Activated naive CD8-positive, alpha-beta T cell treated with anti-CD3 and anti-CD28 coated beads, Interleukin-2, amount 10 ng/mL, durations not matched to agents 7 days and 5 days (primary cell): Measurements from ENCODE around the gene NUP54. TPM values are rescaled to one million over a fixed set of nuclear protein-coding genes. Genes with fewer than 3 reads are reported as not detected.

Experiments used
- ATAC-seq: fragments of 150-1000 bp; cut with Tn5 transposase; one replicate; pipeline ENCODE4 v1.10.0; 2021; ENCODE audit warnings: low read depth, moderate library complexity
- POLR2A ChIA-PET: fragments of 350-600 bp; sonication (Branson Sonifier 250); formaldehyde crosslinking; loops from one replicate; lab custom pipeline; 2021; ENCODE audit warnings: antibody characterized with exemption; lab: Charles Lee
- DNase-seq: peaks from one replicate; pipeline ENCODE4 v3.0.0; 2021
- H3K27ac Mint-ChIP-seq: one replicate; pipeline ENCODE4 v1.8.0; 2022; ENCODE audit warnings: mild to moderate bottlenecking, mixed read lengths
- H3K27me3 Mint-ChIP-seq: one replicate; pipeline ENCODE4 v1.8.0; 2022; ENCODE audit warnings: mild to moderate bottlenecking, moderate library complexity, mixed read lengths
- H3K36me3 Mint-ChIP-seq: one replicate; pipeline ENCODE4 v1.8.0; 2021; ENCODE audit warnings: mild to moderate bottlenecking, mixed read lengths
- H3K4me1 Mint-ChIP-seq: one replicate; pipeline ENCODE4 v1.8.0; 2021; ENCODE audit warnings: mixed read lengths
- H3K4me3 Mint-ChIP-seq: one replicate; pipeline ENCODE4 v1.8.0; 2022; ENCODE audit warnings: mild to moderate bottlenecking, moderate library complexity, mixed read lengths
- H3K9me3 Mint-ChIP-seq: one replicate; pipeline ENCODE4 v1.8.0; 2021; ENCODE audit warnings: mixed read lengths
- total RNA-seq, 2 experiments: library from RNA; stranded (reverse); gene quantifications; one replicate each; pipeline ENCODE4 v1.2.3, GENCODE V29; 2021

NUP54 gene, protein sequence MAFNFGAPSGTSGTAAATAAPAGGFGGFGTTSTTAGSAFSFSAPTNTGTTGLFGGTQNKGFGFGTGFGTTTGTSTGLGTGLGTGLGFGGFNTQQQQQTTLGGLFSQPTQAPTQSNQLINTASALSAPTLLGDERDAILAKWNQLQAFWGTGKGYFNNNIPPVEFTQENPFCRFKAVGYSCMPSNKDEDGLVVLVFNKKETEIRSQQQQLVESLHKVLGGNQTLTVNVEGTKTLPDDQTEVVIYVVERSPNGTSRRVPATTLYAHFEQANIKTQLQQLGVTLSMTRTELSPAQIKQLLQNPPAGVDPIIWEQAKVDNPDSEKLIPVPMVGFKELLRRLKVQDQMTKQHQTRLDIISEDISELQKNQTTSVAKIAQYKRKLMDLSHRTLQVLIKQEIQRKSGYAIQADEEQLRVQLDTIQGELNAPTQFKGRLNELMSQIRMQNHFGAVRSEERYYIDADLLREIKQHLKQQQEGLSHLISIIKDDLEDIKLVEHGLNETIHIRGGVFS
- 10 to 100 TPM; 48.7 to 54.7 TPM for total RNA-seq

DNA sequence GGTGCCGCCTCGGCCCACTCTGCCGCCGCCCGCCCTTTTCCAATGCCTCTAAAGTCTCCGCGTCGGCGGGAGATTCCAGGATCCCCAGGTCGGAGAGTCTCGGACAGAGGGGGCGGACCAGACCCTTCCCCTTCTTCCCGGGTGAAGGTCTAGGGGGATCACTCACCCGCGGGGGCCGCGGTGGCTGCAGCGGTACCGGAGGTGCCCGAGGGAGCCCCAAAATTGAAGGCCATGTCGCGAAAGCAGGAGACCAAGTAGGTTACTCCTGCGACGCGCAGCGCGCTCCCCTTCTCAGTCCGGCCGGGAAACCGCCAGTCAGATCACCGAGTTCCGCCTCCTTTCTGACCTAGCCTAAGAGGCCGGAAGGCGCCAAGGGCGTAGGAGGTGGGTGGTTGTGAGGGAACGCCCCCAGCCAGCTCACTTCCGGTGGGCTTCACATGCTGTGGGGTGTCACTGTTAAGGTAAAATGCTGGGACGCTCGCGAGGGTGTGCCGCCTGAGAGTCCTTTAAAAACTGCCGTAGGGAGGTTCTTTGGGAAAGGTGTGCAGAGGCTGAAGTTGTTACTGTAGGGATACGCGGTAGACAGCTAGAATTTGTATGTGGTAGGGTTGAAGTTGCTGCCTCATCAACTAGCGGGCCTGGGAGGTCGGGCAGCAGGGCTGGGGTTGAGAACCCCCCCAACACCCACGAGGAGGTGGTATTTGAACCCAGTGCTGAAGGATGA, at the start of gene NUP54:
TSS of gene NUP54 (minus strand) at position 256 of the 724 bp plus-strand sequence. CDS start at position 233, 23 bp downstream.
- POLR2A ChIA-PET = interaction anchor here (1.0 to 1.5 kb wide), 9 partner anchors 10 to 635 kb away, joined by 3 to 6 read pairs (median 4); partner anchors contain the start of genes NAAA, SCARB2 and SDAD1
- H3K4me3 Mint-ChIP-seq = peak within 1 kb of the TSS; percentile 98
- peaks cover 13% of the 10 kb centered on the region for H3K36me3 Mint-ChIP-seq
- H3K4me1 Mint-ChIP-seq = peaks cover 24% of the 10 kb centered on the region
- H3K27me3 Mint-ChIP-seq = no peaks in the 10 kb centered on the region
- H3K9me3 Mint-ChIP-seq = no peaks in the 10 kb centered on the region
- ATAC-seq = peak; percentile 97
- peak within 1 kb of the TSS; percentile 98 for H3K27ac Mint-ChIP-seq
- peak; percentile 95 for DNase-seq

DNA sequence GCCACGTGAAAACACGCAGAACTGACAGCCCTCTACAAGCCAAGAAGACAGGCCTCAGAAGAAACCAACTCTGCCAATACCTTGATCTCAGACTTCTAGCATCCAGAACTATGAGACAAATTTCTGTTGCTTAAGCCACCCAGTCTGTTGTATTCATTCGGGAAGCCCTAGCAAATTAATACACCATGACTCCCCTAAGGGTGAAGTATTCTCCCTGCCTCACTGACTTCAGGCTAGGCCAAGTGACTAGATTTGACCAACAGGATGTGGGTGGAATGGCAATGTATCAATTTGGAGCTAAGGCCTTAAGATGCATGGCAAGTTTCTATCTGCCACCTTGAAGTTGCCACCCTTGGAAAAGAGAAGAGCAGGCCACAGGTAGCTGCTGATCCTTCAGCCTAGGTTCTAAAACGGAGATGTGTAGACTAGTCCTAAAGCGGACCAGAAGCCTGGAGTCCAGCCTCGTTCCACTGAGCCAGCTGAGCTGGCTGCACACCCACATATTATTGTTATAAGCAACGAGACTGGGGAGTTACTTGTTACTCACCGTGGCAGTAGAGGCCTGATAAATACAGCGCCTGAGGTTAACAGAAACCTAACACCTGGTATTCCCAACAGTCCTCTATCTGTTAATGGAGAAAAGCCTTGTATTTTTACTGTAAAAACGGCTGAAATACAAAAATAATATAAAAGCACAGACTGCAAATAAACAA, 49.0 kb upstream of the NUP54 start:
- no peak overlapping the region for H3K27ac Mint-ChIP-seq
- H3K4me3 Mint-ChIP-seq = no peak overlapping the region
- ATAC-seq (no peak), DNase-seq (no peak)
- no peaks in the 10 kb centered on the region for H3K27me3 Mint-ChIP-seq
- POLR2A ChIA-PET = no interaction called here
- peaks cover 32% of the 10 kb centered on the region for H3K4me1 Mint-ChIP-seq
- H3K9me3 Mint-ChIP-seq = peaks cover 8% of the 10 kb centered on the region
- peaks cover 25% of the 10 kb centered on the region for H3K36me3 Mint-ChIP-seq

DNA sequence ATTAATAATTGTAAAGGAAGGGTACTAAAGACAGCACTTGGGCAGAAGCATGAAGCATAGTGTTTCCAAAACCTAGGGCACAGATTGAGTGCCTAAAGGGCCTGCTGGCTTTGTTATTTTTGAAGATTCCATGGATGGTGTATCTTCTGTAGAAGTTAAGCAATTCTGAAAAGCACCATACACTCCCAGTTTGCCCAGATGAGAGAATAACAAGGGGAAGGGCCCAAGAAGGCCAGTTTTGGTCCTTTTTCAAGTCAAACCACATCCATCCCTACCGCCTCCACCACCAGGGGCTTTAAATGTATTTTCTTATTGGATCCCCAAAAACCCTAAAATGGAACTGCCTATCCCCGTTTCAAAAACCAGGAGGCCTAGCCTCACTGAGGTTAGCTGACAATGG, 48.2 kb upstream of the NUP54 start:
- H3K4me3 Mint-ChIP-seq = no peak overlapping the region
- POLR2A ChIA-PET = no interaction called here

DNA sequence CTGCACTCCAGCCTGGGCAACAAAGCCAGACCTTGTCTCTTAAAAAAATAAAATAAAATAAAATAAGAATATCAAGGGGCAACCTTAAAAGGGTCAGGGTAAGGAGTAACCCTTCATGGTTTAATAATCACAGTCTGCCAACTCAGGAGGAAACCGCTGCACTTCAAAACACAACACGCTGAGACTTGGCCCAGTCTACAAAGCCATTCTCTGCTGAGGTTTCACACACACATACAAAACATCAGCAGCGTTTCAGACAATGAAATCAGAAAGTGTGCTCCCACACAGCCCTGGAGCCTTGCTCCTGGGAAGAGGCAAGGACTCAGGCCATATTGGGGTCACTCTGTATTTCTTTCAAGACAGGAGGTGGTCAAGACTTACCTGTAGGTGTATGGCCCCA, 47.1 kb upstream of the NUP54 start:
- H3K9me3 Mint-ChIP-seq = peaks cover 12% of the 10 kb centered on the region
- ATAC-seq = no peak
- POLR2A ChIA-PET = no interaction called here

More for the DNA sequence above, 48.2 kb upstream of the NUP54 start:
- ATAC-seq = no peak
- DNase-seq = no peak
- H3K27ac Mint-ChIP-seq = no peak overlapping the region
- H3K27me3 Mint-ChIP-seq = no peaks in the 10 kb centered on the region
- H3K36me3 Mint-ChIP-seq = peaks cover 32% of the 10 kb centered on the region
- H3K4me1 Mint-ChIP-seq = peaks cover 32% of the 10 kb centered on the region
- peaks cover 10% of the 10 kb centered on the region for H3K9me3 Mint-ChIP-seq

GRCh38 chr4:76194325-76194724, 46.1 kb upstream of the NUP54 start:
- DNase-seq (no peak), ATAC-seq (no peak)
- POLR2A ChIA-PET = no interaction called here
- peaks cover 42% of the 10 kb centered on the region for H3K36me3 Mint-ChIP-seq
- H3K27me3 Mint-ChIP-seq = no peaks in the 10 kb centered on the region
- peaks cover 21% of the 10 kb centered on the region for H3K4me1 Mint-ChIP-seq
- no peak overlapping the region for H3K27ac Mint-ChIP-seq
- H3K9me3 Mint-ChIP-seq = peaks cover 12% of the 10 kb centered on the region
- H3K4me3 Mint-ChIP-seq = no peak overlapping the region

More for the DNA sequence above, 47.1 kb upstream of the NUP54 start:
- no peaks in the 10 kb centered on the region for H3K27me3 Mint-ChIP-seq
- DNase-seq = no peak
- H3K27ac Mint-ChIP-seq = no peak overlapping the region
- no peak overlapping the region for H3K4me3 Mint-ChIP-seq
- peaks cover 37% of the 10 kb centered on the region for H3K36me3 Mint-ChIP-seq
- H3K4me1 Mint-ChIP-seq = peaks cover 26% of the 10 kb centered on the region

GRCh38 chr4:76192236-76192635, 44.0 kb upstream of the NUP54 start:
- ATAC-seq (no peak), DNase-seq (no peak)
- POLR2A ChIA-PET = no interaction called here
- Mint-ChIP-seq H3K4me3 (no peak overlapping the region), H3K9me3 (peaks cover 12% of the 10 kb centered on the region), H3K4me1 (peaks cover 4% of the 10 kb centered on the region), H3K27ac (no peak overlapping the region), H3K27me3 (no peaks in the 10 kb centered on the region), H3K36me3 (peaks cover 42% of the 10 kb centered on the region)

GRCh38 chr4:76188557-76188956, 40.4 kb upstream of the NUP54 start:
- Mint-ChIP-seq H3K36me3 (peaks cover 23% of the 10 kb centered on the region), H3K9me3 (peaks cover 10% of the 10 kb centered on the region), H3K4me1 (no peaks in the 10 kb centered on the region), H3K4me3 (no peak overlapping the region), H3K27me3 (no peaks in the 10 kb centered on the region), H3K27ac (no peak overlapping the region)
- POLR2A ChIA-PET = no interaction called here
- DNase-seq = no peak
- no peak for ATAC-seq

DNA sequence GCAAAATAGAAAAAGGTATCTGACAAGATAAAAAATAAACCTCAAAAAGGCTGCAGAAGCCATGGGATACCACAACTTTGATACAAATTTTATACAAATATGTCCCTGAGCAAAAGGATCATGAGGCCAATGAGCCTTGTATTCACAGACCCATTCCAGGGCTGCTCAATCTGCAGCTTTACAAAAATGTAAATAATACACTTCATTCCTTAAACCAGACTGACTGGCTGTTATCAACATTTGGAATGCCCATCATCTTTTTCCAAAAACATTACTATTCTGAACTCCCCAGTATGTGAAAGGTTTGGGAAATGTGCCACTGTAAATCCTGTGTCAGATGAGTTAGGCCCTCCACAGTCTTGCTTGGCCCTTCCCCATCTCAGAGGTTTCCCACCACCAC, 40.0 kb upstream of the NUP54 start:
- Mint-ChIP-seq H3K4me1 (no peaks in the 10 kb centered on the region), H3K27me3 (no peaks in the 10 kb centered on the region), H3K27ac (no peak overlapping the region), H3K9me3 (peaks cover 9% of the 10 kb centered on the region), H3K4me3 (no peak overlapping the region), H3K36me3 (peaks cover 22% of the 10 kb centered on the region)
- DNase-seq = no peak
- POLR2A ChIA-PET = no interaction called here
- no peak for ATAC-seq

GRCh38 chr4:76187152-76187551, 39.0 kb upstream of the NUP54 start:
- ATAC-seq (no peak), DNase-seq (no peak)
- no peaks in the 10 kb centered on the region for H3K27me3 Mint-ChIP-seq
- no peaks in the 10 kb centered on the region for H3K4me1 Mint-ChIP-seq
- no peak overlapping the region for H3K27ac Mint-ChIP-seq
- POLR2A ChIA-PET = no interaction called here
- H3K4me3 Mint-ChIP-seq = no peak overlapping the region
- peaks cover 16% of the 10 kb centered on the region for H3K36me3 Mint-ChIP-seq
- H3K9me3 Mint-ChIP-seq = peaks cover 4% of the 10 kb centered on the region

- no peaks in the 10 kb centered on the region for H3K4me1 Mint-ChIP-seq
Measured at GRCh38 chr4:76182463-76182862, 34.3 kb upstream of the NUP54 start.

DNA sequence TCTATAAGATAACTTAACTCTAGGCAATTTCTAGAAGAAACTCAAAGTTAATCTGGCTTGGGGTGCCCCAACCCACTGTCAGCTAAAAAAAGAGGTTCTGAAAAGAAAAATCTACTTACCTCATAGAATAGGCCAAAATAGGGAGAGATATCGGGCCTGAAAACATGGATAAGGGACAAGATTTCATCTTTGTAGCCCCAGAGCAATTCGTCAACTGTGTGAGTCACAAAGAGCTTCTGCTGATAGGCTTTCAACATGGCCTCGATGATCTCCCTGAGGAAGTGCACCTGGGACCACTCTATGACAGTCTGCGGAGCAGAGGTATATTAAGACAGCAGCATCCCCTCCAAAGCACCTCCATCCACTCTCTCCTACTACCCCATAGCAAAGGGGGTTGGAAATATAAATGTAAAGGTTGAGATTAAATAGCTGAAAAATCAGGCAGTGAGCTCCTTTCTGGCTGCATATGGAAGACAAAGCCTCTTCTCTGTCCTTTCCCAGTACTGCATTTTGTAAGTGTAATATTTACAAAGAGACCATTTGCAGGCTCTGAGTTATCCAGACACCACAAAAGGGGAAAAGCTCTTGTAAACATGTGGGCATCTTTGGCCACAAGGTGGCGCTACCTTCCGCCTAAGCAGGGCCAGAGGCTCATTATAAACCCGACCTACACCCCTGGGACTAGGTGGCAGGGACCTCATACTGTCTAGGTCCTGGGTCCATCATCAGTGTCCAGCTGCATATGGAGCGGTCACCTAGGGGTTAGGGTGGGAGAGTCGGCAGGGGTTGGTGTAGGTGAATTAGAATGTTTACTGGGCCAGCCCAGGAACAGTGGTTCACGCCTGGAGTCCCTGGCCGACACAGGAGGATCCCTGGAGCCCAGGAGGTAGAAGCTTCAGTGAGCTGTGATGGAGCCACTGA, 31.5 kb upstream of the NUP54 start:
- peaks cover 2% of the 10 kb centered on the region for H3K36me3 Mint-ChIP-seq

More at GRCh38 chr4:76182463-76182862, 34.3 kb upstream of the NUP54 start:
- no peaks in the 10 kb centered on the region for H3K9me3 Mint-ChIP-seq
- H3K4me3 Mint-ChIP-seq = no peak overlapping the region
- H3K27me3 Mint-ChIP-seq = no peaks in the 10 kb centered on the region
- H3K27ac Mint-ChIP-seq = no peak overlapping the region
- no peaks in the 10 kb centered on the region for H3K36me3 Mint-ChIP-seq
- DNase-seq (no peak), ATAC-seq (no peak)
- POLR2A ChIA-PET = no interaction called here

DNA sequence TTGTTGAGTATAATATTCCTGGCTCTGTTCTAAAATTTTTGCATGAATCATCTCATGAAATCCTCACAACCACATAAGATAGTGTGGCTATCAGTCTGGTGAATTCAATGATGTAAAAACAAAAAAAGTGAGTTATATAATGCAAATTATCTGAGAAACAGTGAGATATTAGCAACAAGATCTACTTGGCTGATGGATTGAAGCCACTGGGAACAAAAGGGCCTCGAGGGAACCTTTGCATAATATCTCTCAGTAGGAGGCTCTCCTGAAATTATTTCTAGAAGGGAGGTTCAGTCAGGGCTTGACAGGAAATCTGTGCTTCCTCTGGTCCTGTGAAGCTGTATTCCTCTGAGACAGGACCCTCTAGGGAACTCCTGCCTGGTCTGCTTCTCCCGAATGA, 30.1 kb upstream of the NUP54 start:
- ATAC-seq (no peak), DNase-seq (no peak)
- Mint-ChIP-seq H3K27ac (no peak overlapping the region), H3K4me1 (no peaks in the 10 kb centered on the region), H3K9me3 (no peaks in the 10 kb centered on the region), H3K27me3 (no peaks in the 10 kb centered on the region), H3K36me3 (peaks cover 2% of the 10 kb centered on the region), H3K4me3 (no peak overlapping the region)
- POLR2A ChIA-PET = no interaction called here

More for the DNA sequence above, 31.5 kb upstream of the NUP54 start:
- DNase-seq (peak; percentile 80), ATAC-seq (peak; percentile 97)
- Mint-ChIP-seq H3K27me3 (no peaks in the 10 kb centered on the region), H3K9me3 (no peaks in the 10 kb centered on the region), H3K4me3 (no peak overlapping the region), H3K27ac (no peak overlapping the region), H3K4me1 (no peaks in the 10 kb centered on the region)
- POLR2A ChIA-PET = interaction anchor here (1.2 kb wide), 1 partner anchor 23 kb away, joined by 4 read pairs; no protein-coding TSS in a partner anchor
